ENCODE results near the gene GRB7.
"Not testable (repeated sequence)": the region's sequence is repeated elsewhere in the genome, so short reads cannot be mapped to it uniquely, and the experiment has no call there.

Gene GRB7

DNA sequence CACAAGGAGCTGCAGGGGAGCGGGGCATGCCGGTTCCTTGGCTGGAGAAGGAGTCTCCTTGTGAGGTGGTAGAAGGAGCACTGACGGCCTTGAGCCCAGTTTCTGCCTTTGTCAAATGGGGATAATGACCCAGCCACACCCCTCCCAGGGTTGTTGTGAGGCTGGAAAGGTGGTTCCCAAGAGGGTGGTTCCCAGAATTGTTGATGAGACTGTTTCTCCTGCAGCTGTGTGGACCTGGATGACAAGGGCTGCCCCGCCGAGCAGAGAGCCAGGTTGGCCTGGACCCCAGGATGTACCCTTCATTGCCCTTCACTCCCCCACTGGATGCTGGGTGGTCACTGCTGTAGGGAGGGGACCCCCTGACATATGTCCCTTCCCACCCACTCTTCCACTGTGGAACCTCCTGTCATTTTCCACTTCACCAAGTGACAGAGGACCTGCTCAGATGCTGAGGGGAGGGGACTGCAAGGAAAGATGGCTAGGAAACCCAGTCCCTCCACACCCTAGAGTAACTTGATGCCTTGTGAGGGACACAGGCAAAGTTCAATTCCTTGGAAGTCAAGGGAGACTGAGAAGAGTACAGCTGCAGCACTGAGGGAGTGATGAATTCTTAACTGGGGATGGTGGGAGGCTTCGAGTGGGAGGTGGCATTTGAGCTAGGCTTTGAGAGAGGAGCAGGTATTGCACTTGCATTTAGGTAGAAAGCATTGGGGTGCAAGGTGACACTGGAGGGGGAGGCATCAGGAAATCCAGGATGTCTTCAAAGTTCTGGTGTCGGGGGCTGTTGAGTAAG, 18.0 kb upstream of the GRB7 start:
- Mint-ChIP-seq H3K4me3 (no peak overlapping the region), H3K4me1 (peaks cover 6% of the 10 kb centered on the region), H3K36me3 (peaks cover under 1% of the 10 kb centered on the region), H3K27ac (no peak overlapping the region), H3K9me3 (no peaks in the 10 kb centered on the region), H3K27me3 (no peaks in the 10 kb centered on the region)
- ATAC-seq: no peak

GRCh38 chr17:39722104-39722503, 15.6 kb upstream of the GRB7 start:
- Mint-ChIP-seq H3K27me3 (no peaks in the 10 kb centered on the region), H3K27ac (no peak overlapping the region), H3K4me1 (peaks cover 20% of the 10 kb centered on the region), H3K36me3 (peaks cover 21% of the 10 kb centered on the region), H3K9me3 (no peaks in the 10 kb centered on the region), H3K4me3 (no peak overlapping the region)
- ATAC-seq: no peak

- H3K4me3 Mint-ChIP-seq: no peak overlapping the region
- peaks cover 27% of the 10 kb centered on the region for H3K4me1 Mint-ChIP-seq
- no peaks in the 10 kb centered on the region for H3K9me3 Mint-ChIP-seq
- no peaks in the 10 kb centered on the region for H3K27me3 Mint-ChIP-seq
- H3K27ac Mint-ChIP-seq: no peak overlapping the region
- peaks cover 31% of the 10 kb centered on the region for H3K36me3 Mint-ChIP-seq
- peak; percentile 28 for ATAC-seq
Observed at GRCh38 chr17:39722965-39723848, 14.5 kb upstream of the GRB7 start.

- ATAC-seq: no peak
- peaks cover 41% of the 10 kb centered on the region for H3K4me1 Mint-ChIP-seq
- H3K9me3 Mint-ChIP-seq: no peaks in the 10 kb centered on the region
- H3K4me3 Mint-ChIP-seq: no peak overlapping the region
- H3K27me3 Mint-ChIP-seq: no peaks in the 10 kb centered on the region
- H3K36me3 Mint-ChIP-seq: peaks cover 42% of the 10 kb centered on the region
- no peak overlapping the region for H3K27ac Mint-ChIP-seq
Observed at GRCh38 chr17:39724731-39725130, 13.0 kb upstream of the GRB7 start.

DNA sequence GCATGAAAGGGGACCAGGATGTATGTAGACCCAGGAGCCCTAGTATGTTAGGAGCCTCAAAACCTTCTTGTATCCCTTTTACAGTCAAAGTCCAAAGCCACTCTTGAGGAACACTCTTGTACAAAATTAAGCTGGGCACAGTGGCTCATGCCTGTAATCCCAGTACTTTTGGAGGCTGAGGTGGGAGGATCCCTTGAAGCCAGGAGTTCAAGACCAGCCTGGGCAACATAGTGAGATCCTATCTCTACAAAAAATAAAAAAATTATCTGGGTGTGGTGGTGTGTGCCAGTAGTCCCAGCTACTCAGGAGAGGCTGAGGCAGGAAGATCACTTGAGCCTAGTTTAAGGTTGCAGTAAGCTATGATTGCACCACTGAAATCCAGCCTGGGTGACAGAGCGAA, 11.8 kb upstream of the GRB7 start:
- H3K27me3 Mint-ChIP-seq, ATAC-seq, H3K4me3 Mint-ChIP-seq, H3K9me3 Mint-ChIP-seq: not testable (repeated sequence)
- peaks cover 40% of the 10 kb centered on the region for H3K4me1 Mint-ChIP-seq
- peaks cover 42% of the 10 kb centered on the region for H3K36me3 Mint-ChIP-seq
- H3K27ac Mint-ChIP-seq: peak overlapping the region; percentile 14

GRCh38 chr17:39726617-39727016, 11.1 kb upstream of the GRB7 start:
- H3K27me3 Mint-ChIP-seq: no peaks in the 10 kb centered on the region
- no peak for ATAC-seq
- H3K36me3 Mint-ChIP-seq: peaks cover 42% of the 10 kb centered on the region
- peaks cover 40% of the 10 kb centered on the region for H3K4me1 Mint-ChIP-seq
- H3K9me3 Mint-ChIP-seq: no peaks in the 10 kb centered on the region
- no peak overlapping the region for H3K4me3 Mint-ChIP-seq
- peak overlapping the region; percentile 14 for H3K27ac Mint-ChIP-seq

DNA sequence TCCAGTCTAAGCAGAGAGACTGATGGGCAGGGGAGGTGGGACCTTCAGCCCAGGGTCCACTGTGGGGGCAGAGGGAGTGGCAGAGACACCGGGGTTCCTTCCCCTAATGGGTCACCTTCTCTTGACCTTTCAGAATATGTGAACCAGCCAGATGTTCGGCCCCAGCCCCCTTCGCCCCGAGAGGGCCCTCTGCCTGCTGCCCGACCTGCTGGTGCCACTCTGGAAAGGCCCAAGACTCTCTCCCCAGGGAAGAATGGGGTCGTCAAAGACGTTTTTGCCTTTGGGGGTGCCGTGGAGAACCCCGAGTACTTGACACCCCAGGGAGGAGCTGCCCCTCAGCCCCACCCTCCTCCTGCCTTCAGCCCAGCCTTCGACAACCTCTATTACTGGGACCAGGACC, 10.2 kb upstream of the GRB7 start:
- Mint-ChIP-seq H3K4me3 (no peak overlapping the region), H3K9me3 (no peaks in the 10 kb centered on the region), H3K27ac (no peak overlapping the region), H3K4me1 (peaks cover 40% of the 10 kb centered on the region), H3K27me3 (no peaks in the 10 kb centered on the region), H3K36me3 (peaks cover 42% of the 10 kb centered on the region)
- ATAC-seq: no peak

- H3K27me3 Mint-ChIP-seq: no peaks in the 10 kb centered on the region
- ATAC-seq: no peak
- H3K9me3 Mint-ChIP-seq: no peaks in the 10 kb centered on the region
- H3K36me3 Mint-ChIP-seq: peaks cover 42% of the 10 kb centered on the region
- peaks cover 40% of the 10 kb centered on the region for H3K4me1 Mint-ChIP-seq
- H3K4me3 Mint-ChIP-seq: peak overlapping the region; percentile 89
- H3K27ac Mint-ChIP-seq: peak overlapping the region; percentile 86
Observed at GRCh38 chr17:39729280-39729851, 8.4 kb upstream of the GRB7 start.

DNA sequence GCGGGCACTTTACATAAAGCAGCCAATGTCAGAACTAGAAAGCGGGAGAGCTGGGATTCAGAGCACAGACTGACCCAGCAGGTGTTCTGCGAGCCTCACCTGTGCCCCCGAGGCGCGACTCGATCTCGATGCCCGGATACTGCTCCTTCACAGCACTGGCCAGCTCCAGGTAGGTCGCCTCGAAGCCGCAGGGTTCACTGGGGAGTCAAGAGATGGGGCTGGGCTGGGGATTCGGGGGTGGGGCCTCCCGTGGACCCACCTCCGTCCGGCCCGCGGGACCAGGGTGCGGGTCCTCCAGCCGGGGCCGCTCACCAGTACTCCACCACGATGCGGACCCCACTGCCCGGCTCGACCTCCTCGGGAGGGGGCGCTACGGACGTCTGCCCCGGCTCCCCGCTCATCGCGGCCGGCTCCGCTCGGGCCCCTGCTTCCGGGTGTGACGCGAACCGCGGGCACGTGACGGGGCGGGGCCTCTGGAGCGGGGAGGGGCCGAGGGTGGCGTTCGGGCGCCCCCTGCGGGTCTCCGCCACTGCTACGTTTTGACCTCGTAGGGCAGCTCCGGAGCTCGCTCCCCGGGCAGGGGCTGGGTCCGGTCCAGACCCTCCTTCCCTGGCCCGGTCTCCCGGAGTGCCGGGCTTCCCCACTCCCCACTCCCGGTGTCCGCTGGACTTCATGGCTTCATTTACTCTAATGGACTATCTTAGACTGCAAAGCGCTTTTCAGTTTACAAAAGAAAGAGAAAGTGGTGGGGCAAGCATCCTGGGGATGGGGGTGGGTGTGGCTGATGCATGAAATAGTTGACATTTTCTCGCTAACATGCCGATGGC, 7.4 kb upstream of the GRB7 start, which contains the start of gene MIEN1:
Gene MIEN1 (minus strand): TSS at position 438 of the 827 bp plus-strand sequence. CDS start 37 bp downstream, at position 401.
- Mint-ChIP-seq H3K36me3 (peaks cover 37% of the 10 kb centered on the region), H3K27ac (peak within 1 kb of the TSS; percentile 86), H3K4me1 (peaks cover 40% of the 10 kb centered on the region), H3K27me3 (no peaks in the 10 kb centered on the region), H3K9me3 (no peaks in the 10 kb centered on the region), H3K4me3 (peak within 1 kb of the TSS; percentile 89)
- ATAC-seq: peak; percentile 97

GRCh38 chr17:39732586-39732985, 5.2 kb upstream of the GRB7 start:
- no peaks in the 10 kb centered on the region for H3K9me3 Mint-ChIP-seq
- no peak for ATAC-seq
- H3K27me3 Mint-ChIP-seq: peaks cover 3% of the 10 kb centered on the region
- H3K36me3 Mint-ChIP-seq: peaks cover 16% of the 10 kb centered on the region
- no peak overlapping the region for H3K27ac Mint-ChIP-seq
- peaks cover 23% of the 10 kb centered on the region for H3K4me1 Mint-ChIP-seq
- H3K4me3 Mint-ChIP-seq: no peak overlapping the region

GRCh38 chr17:39735882-39736281, 1.9 kb upstream of the GRB7 start:
- no peak overlapping the region for H3K27ac Mint-ChIP-seq
- no peaks in the 10 kb centered on the region for H3K36me3 Mint-ChIP-seq
- H3K27me3 Mint-ChIP-seq: peaks cover 36% of the 10 kb centered on the region
- no peak overlapping the region for H3K4me3 Mint-ChIP-seq
- peaks cover 33% of the 10 kb centered on the region for H3K4me1 Mint-ChIP-seq
- ATAC-seq: no peak
- no peaks in the 10 kb centered on the region for H3K9me3 Mint-ChIP-seq

DNA sequence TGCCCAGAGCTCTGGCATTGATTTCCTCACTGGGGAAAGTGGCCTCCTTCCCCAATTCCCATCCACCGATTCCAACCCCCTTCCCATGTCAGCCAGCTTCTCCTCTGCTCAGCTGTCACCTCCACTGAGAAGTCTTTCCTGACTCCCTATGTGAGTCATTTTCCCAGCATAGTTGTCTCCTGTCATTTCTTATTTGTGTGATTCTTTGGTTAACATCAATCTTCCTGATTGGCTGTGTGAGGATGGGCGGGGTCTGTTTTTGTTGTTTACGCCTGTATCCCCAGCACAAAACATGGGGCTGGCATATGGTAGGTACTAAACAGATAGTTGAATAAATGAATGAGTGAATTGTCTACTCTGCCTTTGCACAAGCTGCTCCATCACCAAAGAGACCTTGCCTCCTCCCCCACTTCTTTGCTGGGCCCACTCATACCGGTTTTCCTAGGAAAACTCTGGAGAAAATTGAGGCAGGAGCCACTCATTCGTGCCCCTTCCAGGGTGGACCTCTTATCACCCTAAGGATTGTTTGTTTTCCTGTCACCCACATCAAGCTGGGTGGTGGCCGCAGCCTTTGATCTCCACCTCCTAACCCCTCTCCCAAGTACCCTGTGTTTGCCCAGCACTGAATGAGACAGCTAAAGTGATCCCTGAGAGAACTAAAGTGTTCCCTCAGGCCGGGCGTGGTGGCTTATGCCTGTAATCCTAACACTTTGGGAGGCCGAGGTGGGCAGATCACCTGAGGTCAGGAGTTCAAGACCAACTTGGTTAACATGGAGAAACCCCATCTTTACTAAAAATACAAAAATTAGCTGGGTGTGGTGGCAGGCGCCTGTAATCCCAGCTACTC, 1.2 kb upstream of the GRB7 start:
- Mint-ChIP-seq H3K9me3 (no peaks in the 10 kb centered on the region), H3K4me3 (no peak overlapping the region), H3K27ac (no peak overlapping the region), H3K4me1 (peaks cover 34% of the 10 kb centered on the region), H3K36me3 (no peaks in the 10 kb centered on the region), H3K27me3 (peaks cover 42% of the 10 kb centered on the region)
- no peak for ATAC-seq

DNA sequence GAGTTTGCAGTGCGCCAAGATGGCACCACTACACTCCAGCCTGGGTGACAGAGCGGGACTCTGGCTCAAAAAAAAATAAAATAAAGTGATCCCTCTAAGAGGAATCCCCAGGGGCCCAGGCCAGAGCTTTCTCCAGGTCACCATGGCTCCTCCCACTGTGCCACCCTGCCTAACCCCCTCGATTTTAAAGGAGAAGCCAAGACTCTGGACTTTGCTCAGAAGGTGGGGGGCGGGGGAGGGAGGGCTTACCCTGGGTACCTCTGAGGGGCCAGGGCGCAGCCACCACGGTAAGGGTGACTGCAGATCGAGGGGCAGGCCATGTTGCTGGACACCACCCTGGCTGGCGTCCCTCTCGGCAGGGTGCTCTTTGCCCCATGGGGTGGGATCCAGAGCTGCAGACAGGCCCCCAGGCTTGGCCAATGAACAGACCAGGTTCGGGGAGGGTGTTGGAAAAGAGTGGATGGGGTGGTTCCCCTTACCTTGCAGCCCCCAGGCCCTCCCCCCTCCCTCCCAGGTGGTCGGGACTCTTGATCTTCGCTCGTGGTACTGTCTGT, 455 bp upstream of the GRB7 start:
- Mint-ChIP-seq H3K27me3 (peaks cover 50% of the 10 kb centered on the region), H3K27ac (no peak overlapping the region), H3K4me3 (peak overlapping the region; percentile 30), H3K9me3 (no peaks in the 10 kb centered on the region), H3K4me1 (peaks cover 34% of the 10 kb centered on the region), H3K36me3 (no peaks in the 10 kb centered on the region)
- ATAC-seq: no peak

DNA sequence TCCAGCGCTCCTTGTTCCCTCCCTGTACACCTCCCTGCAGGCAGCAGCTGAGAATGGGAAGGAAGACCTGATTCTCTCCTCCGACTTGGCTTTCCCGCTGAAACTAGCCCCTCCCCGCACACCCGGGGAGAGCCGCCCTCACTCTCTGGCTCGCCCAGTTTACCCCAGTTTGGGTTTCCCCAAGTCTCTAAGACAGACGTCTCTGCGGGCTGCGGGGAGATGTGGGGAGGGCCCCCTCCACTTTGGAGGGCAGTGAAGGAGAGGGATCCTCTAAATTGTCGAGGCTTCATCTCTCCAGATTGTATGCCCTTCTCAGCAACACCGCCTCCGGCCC, 797 bp downstream of the GRB7 start:
- Mint-ChIP-seq H3K4me3 (peak overlapping the region; percentile 78), H3K27ac (peak overlapping the region; percentile 74)
- ATAC-seq: peak; percentile 77

More for the DNA sequence above, 797 bp downstream of the GRB7 start:
- Mint-ChIP-seq H3K36me3 (no peaks in the 10 kb centered on the region), H3K27me3 (peaks cover 62% of the 10 kb centered on the region), H3K4me1 (peaks cover 34% of the 10 kb centered on the region), H3K9me3 (no peaks in the 10 kb centered on the region)
